ENCODE data around the gene BRD8.
A peak's percentile ranks its signal among the peaks of the same experiment; 100 is the strongest.
"Not testable (repeated sequence)": the region's sequence is repeated elsewhere in the genome, so short reads cannot be mapped to it uniquely, and the experiment has no call there.

Gene BRD8

GRCh38 chr5:138160706-138161105 is 17.7 kb downstream of the BRD8 start:
- no peak for DNase-seq

GRCh38 chr5:138159666-138160065 is 18.8 kb downstream of the BRD8 start:
- no peak for DNase-seq

DNA sequence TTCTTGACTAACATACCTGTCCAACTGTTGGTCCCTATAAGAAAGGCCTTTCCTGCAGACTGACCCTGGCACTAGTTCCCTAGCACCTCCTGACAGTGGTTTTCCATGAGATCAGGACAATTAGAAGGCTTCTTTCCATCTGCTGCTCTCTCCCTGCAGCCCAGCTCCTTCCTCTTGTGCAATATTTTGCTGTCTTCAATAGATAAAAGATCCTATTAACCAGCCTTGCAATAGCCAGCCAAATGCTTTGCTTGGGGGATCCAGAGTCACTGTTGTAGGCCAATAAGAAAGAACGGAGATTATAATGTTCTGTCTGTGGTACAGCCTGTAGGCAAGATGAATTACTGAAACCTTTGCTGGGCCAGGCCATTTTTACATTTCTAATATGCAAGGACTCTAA is 20.8 kb downstream of the BRD8 start:
- no peak for DNase-seq

- not testable (repeated sequence) for DNase-seq
These were observed 22.5 kb downstream of the BRD8 start for GRCh38 chr5:138155977-138156376.

DNA sequence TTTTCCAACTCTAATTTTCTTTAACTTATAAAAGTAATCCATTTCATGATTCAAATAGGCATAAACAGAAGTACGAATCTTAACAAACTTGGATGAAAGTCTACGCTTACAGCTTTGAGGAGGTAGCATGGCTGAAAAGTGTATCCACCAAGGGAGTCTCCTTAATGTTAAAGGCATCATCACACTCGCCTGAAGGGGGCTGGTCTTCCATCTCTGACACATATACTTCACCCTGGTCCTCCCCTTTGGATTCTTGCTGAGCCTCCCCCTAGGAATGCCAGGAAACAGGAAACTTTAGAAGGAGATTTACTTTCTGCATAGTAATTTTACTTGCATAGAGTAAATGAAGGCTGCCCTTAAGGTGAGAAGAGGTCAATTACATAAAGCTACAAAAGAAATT is 28.9 kb downstream of the BRD8 start:
- no peak for DNase-seq

- DNase-seq = no peak
These were observed 29.6 kb downstream of the BRD8 start for GRCh38 chr5:138148811-138149210.

GRCh38 chr5:138143578-138143977 is 34.9 kb downstream of the BRD8 start:
- DNase-seq = not testable (repeated sequence)

- no peak for DNase-seq
These were observed 36.7 kb downstream of the BRD8 start for GRCh38 chr5:138141734-138142133.

- DNase-seq = no peak
These were observed 38.2 kb downstream of the BRD8 start for GRCh38 chr5:138140268-138140667.

DNA sequence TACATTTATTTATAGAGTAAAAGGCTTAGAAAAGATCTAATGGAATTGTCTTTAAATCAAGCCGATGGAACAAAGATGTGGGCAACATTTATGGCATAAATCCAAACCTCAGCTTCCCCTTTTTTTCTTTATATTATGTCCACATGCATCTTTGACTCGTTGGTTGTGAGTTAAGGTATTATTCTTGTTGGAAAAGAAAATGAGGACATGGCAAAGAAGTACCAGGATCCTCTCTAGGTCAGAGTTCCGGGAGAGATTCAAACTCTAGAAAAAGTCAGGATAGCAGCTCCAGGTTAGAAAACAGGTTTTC is 38.7 kb downstream of the BRD8 start:
- no peak for DNase-seq

GRCh38 chr5:138138949-138139780 is 39.3 kb downstream of the BRD8 start, which contains the start of gene NME5:
NME5 (minus strand) TSS chr5:138139428; CDS start chr5:138138780, 648 bp downstream.
- DNase-seq = peak; percentile 83

DNA sequence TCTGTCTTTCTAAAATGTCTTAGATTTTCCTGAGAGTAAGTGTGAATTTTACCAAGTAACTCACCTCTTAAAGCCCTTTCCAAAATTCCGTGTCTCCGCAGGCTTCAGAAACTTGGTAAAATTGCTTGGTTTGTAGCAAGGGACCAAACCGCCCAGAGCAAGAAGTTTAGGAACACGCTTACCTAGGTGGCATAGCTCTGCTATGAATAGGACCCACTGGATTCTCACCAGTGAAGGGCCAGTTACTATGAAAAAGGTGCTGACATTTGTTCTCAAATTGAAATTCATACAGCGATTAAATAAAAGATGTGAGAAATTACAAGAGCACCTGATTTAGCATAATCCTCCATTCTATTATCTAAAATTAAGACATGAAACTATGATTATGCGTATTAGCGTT is 45.9 kb downstream of the BRD8 start:
- no peak for DNase-seq

- no peak for DNase-seq
These were observed 49.1 kb downstream of the BRD8 start for GRCh38 chr5:138129347-138129746.

- no peak for DNase-seq
These were observed 50.1 kb downstream of the BRD8 start for GRCh38 chr5:138128334-138128733.

DNA sequence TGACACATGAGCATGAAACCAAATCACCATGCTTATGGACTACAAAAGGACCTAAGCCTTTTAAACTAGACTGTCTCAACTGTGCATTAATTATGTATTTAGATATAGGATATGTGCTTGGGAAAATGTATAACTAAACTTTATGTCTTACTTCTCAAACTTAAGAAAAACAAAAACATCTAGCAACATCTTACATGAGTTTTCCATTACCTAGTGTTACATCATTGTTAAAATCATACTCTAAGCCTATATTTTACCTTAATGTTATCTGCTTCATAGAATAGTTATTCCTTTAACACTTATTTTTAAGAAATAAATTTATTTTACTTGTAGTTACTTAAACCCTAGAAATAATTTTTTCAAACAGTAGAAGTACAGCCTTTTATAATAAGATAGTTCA is 63.2 kb downstream of the BRD8 start:
- no peak for DNase-seq

GRCh38 chr5:138111937-138112336 is 66.5 kb downstream of the BRD8 start:
- no peak for DNase-seq

GRCh38 chr5:138111181-138111580 is 67.2 kb downstream of the BRD8 start:
- DNase-seq = no peak

GRCh38 chr5:138110266-138110963 is 68.0 kb downstream of the BRD8 start:
- DNase-seq = peak; percentile 73

GRCh38 chr5:138109463-138110265 is 68.8 kb downstream of the BRD8 start:
- no peak for DNase-seq

- no peak for DNase-seq
These were observed 71.2 kb downstream of the BRD8 start for GRCh38 chr5:138107213-138107612.

DNA sequence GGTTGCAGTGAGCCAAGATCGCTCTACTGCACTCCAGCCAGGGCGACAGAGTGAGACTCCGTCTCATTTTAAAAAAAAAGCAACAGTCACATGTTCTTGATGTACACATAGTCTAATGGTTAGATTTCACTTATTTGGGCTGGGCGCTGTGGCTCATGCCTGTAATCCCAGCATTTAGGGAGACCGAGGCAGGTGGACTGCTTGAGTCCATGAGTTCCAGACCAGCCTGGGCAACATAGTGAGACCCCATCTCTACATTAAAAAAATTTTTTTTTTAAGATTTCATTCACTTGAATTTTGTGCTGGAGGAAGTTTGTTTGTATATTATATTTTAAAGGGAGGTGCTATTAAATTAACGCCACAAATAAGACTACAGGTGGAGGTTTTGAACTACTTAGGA is 72.7 kb downstream of the BRD8 start:
- DNase-seq = no peak

DNA sequence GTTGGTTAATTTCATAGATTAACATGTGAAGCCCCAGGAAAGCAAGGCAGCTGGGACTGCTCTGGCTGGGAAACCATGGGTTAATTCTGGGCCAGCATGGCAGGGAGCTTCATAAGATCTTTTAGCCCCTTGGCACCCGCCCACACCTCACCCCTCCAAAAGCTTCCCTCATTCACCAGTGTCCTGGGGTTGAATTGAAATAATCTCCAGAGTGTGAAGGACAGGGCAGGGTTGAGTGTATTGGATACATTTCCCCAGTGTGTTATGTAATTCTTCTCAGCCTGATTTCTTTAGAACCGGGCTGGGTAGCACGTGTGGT is 75.2 kb downstream of the BRD8 start:
- DNase-seq = no peak

DNA sequence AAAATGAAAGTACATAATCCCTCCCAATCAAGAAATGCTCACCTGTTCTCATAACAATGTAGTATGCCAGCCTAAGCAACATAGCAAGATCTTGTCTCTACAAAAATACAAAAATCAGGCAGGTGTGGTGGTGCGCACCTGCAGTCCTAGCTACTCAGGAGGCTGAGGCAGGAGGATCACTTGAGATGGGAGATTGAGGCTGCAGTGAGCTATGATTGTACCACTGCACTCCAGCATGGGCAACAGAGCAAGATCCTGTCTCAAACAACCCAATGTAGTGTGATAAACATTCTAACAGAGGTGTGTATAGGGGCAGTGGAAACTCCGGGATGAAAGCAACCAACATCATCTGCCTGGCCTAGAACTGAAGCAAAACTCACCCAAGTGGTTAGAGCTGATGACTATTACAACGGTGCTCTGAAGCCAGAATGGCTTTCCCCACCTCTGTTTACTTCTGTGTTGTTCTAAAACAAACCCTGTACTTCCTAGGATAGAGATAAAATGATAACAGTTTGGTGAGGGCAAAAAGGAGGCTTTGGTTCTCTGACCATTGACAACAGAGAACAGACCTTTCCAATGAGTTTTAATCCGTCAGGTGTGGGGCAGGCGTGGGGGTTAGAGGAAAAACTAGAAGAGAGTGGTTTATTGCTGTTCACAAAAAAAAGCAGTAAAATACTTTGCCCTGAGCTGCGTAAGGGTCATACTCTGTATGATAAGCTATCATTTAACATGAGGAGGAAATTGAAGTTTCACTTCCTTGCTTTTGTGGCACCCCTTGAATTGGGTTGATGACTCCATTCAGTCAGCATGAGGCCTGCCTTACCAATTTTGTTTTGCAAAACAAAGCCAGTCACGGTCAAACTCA is 75.7 kb downstream of the BRD8 start:
- no peak for DNase-seq
